GM10266 (cell line): ENCODE data around the gene MANEAL.

Experiments
- DNase-seq: peaks from one replicate; pipeline ENCODE4 v3.0.0; 2012; ENCODE audit errors: extremely low spot score
- TF ChIP-seq, protein P1 (sequence below): IDR thresholded peaks from 2 replicates; pipeline ENCODE4 v1.5.1; 2012; ENCODE audit warnings: mild to moderate bottlenecking, low read depth; ENCODE audit not compliant: control insufficient read depth, insufficient read depth; ENCODE audit errors: missing control alignments

The MANEAL gene

DNA sequence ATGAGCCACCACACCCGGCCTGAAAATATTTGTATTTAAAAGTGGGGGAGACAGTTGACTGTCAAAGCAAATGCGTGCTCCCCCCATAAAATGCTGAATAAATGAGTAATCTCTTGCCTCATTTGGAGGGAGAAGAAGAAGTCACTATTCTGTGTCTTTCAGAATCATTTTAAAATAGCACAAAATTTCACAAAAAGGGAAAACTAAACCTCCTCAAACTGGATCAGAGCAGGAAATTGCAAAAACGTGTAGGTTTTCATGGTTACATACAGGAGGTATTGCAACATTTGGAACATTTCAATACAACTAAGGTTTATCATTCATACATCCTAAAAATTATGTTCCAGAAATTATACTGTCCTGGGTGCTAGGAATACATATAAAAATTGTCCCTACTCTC, 52.1 kb downstream of the MANEAL start:
- DNase-seq, result no peak
- TF ChIP-seq, protein P1, sequence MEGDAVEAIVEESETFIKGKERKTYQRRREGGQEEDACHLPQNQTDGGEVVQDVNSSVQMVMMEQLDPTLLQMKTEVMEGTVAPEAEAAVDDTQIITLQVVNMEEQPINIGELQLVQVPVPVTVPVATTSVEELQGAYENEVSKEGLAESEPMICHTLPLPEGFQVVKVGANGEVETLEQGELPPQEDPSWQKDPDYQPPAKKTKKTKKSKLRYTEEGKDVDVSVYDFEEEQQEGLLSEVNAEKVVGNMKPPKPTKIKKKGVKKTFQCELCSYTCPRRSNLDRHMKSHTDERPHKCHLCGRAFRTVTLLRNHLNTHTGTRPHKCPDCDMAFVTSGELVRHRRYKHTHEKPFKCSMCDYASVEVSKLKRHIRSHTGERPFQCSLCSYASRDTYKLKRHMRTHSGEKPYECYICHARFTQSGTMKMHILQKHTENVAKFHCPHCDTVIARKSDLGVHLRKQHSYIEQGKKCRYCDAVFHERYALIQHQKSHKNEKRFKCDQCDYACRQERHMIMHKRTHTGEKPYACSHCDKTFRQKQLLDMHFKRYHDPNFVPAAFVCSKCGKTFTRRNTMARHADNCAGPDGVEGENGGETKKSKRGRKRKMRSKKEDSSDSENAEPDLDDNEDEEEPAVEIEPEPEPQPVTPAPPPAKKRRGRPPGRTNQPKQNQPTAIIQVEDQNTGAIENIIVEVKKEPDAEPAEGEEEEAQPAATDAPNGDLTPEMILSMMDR, result no peak

DNA sequence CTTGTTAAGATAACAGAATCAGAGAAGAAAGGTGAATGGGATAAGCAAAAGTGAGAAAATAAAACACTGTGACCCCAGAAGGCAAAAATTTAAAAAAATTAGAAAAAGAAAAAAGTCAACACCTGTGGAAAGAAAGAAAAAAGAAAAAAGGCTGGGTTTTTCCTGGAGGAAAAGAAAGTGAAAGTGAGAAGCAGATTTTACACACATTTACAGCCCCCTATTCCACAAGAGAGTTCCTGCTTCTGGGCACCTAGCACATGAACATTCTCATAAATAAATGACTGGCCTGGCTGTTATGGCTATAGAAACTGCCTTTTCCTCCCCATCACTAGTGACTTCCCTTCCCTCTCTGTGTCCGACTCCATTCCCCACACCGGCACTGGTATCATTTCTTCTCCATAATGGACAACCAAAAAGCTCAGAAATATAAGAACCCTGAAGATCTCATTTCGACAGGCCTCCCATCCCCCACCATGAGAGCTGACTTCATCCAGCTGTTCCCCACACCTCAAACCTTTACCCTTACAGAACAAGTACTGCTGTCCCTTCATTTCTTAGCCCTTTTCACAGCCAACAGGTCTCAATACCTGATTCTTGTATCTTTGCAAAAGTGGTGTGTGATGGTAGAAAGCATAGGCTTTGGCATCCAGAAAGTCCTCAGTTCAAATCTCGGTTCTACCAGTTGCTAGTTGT, 53.1 kb downstream of the MANEAL start:
- DNase-seq, result peak; percentile 19
- TF ChIP-seq, protein P1, result no peak

DNA sequence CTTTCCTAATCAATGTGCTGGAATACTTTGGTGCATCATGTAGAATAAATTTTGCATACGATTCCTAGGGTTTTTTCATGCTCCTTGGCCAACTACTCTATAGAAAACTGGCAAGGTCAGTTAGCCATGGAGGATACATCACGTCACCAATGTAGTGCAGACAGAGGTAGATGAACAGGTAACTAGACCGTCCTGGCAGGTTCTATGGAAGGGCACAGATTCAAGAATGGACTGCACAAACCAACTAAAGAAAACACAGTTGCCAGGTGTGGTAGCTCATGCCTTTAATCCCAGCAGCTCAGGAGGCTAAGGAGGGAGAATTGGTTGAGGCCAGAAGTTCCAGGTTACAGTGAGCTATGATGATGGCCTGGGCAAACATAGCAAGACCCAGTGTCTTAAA, 55.8 kb downstream of the MANEAL start:
- TF ChIP-seq, protein P1, result no peak

DNA sequence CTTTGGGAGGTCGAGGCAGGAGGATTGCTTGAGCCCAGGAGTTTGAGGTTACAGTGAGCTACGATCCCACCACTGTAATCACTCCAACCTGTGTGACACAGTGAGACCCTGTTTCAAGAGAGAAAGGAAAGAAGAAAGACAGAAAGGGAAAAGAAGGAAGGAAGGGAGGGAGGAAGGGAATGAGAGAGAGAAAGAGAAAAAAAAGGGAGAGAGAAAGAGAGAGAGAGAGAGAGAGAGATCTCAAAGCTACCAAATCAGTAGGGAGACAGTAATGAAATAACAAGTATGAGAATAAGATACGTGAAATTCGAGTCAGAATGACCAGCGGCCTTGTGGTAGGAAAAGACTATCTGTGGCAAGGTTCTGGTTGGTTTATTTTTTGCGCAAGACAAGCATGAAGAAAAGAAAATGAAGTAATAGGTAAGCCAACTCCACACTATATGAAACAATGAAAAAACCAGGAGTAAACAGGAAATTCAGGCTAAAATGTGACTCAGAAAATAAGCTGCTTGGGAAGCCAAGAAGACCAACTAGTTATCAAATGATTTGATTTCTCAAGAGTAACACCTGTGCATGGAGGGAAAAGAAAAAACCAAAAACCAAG, 56.8 kb downstream of the MANEAL start:
- no peak for DNase-seq
- TF ChIP-seq, protein P1, result no peak

More for the DNA sequence above, 55.8 kb downstream of the MANEAL start:
- no peak for DNase-seq
